NCI-H2029 (cell line): ENCODE results near the gene CAMK2D.
A peak's percentile ranks its signal among the peaks of the same experiment; 100 is the strongest.

Source experiments
- DNase-seq: peaks from one replicate; lab custom pipeline; 2025; lab: John Stamatoyannopoulos, UW

CAMK2D gene

GRCh38 chr4:113637823-113638561 is 123.5 kb downstream of the CAMK2D start:
- DNase-seq, result no peak

GRCh38 chr4:113637363-113637762 is 124.2 kb downstream of the CAMK2D start:
- DNase-seq, result no peak

GRCh38 chr4:113636877-113637276 is 124.7 kb downstream of the CAMK2D start:
- DNase-seq, result no peak

GRCh38 chr4:113636438-113636818 is 125.1 kb downstream of the CAMK2D start:
- no peak for DNase-seq

- DNase-seq, result no peak
Observed at GRCh38 chr4:113635739-113636437, 125.7 kb downstream of the CAMK2D start.

GRCh38 chr4:113634081-113634969 is 127.2 kb downstream of the CAMK2D start:
- DNase-seq, result no peak

- no peak for DNase-seq
Observed at GRCh38 chr4:113633467-113633866, 128.1 kb downstream of the CAMK2D start.

- DNase-seq, result no peak
Observed at GRCh38 chr4:113628711-113629110, 132.8 kb downstream of the CAMK2D start.

- DNase-seq, result no peak
Observed at GRCh38 chr4:113627321-113627720, 134.2 kb downstream of the CAMK2D start.

- DNase-seq, result no peak
Observed at GRCh38 chr4:113625902-113626301, 135.6 kb downstream of the CAMK2D start.

GRCh38 chr4:113623274-113623894 is 138.2 kb downstream of the CAMK2D start:
- DNase-seq, result no peak

GRCh38 chr4:113621633-113622032 is 139.9 kb downstream of the CAMK2D start:
- no peak for DNase-seq

GRCh38 chr4:113620032-113620431 is 141.5 kb downstream of the CAMK2D start:
- no peak for DNase-seq

- DNase-seq, result no peak
Observed at GRCh38 chr4:113619526-113619925, 142.0 kb downstream of the CAMK2D start.

- DNase-seq, result no peak
Observed at GRCh38 chr4:113618205-113618604, 143.3 kb downstream of the CAMK2D start.

- DNase-seq, result no peak
Observed at GRCh38 chr4:113617195-113617594, 144.3 kb downstream of the CAMK2D start.

- no peak for DNase-seq
Observed at GRCh38 chr4:113616443-113616842, 145.1 kb downstream of the CAMK2D start.

- DNase-seq, result no peak
Observed at GRCh38 chr4:113614414-113614813, 147.1 kb downstream of the CAMK2D start.

GRCh38 chr4:113613503-113613902 is 148.0 kb downstream of the CAMK2D start:
- no peak for DNase-seq

GRCh38 chr4:113610537-113610936 is 151.0 kb downstream of the CAMK2D start:
- peak; percentile 34 for DNase-seq

GRCh38 chr4:113607998-113608397 is 153.5 kb downstream of the CAMK2D start:
- no peak for DNase-seq

GRCh38 chr4:113607147-113607720 is 154.3 kb downstream of the CAMK2D start:
- DNase-seq, result no peak
